HuH-7 (cell line): ENCODE measurements around the gene ATXN2L.
"Not testable (repeated sequence)": the region's sequence is repeated elsewhere in the genome, so short reads cannot be mapped to it uniquely, and the experiment has no call there.

ENCODE experiments used
- DNase-seq: peaks from one replicate; pipeline ENCODE4 v3.0.0; 2011; ENCODE audit warnings: low spot score

Gene ATXN2L

DNA sequence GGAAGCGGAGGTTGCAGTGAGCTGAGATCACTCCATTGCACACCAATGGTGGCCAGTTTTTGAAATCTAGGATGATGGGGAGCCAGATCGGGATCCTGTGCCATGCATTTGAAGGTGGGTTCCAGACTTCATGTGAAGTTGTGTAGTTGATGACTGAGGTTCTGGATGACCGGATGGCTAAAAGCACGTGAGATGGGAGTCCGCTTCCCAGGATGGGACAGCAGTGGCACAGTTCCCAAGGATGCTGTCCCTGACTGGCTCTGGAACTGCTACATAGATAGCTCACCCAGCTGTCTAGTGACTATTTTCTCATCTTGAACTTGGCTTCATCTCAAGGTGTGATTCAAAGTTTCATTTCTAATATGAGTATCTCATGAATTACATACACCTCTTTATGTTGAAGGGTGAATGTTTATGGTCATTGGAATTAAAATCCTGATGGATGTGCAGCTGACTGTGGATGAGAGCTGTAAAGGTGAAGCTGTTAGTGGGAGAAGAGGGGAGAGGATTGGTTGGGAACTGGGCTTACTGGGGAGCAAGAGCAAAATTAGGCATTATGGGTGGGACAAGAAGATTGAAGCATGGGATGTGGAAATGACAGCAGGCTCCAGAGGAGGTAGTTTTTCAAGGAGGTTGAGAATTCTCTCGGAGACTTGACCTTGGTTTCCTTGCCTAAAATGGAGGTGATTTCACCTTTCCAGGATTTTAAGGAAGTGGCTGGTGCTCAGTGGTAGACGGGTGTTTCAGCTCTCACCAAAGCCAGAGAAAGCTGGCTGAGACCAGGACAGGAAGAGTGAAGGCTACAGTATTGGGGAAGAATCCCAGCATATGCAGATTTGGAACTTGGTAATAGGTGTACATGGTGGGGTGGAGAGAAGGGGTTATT, 15.1 kb downstream of the ATXN2L start:
- no peak for DNase-seq

DNA sequence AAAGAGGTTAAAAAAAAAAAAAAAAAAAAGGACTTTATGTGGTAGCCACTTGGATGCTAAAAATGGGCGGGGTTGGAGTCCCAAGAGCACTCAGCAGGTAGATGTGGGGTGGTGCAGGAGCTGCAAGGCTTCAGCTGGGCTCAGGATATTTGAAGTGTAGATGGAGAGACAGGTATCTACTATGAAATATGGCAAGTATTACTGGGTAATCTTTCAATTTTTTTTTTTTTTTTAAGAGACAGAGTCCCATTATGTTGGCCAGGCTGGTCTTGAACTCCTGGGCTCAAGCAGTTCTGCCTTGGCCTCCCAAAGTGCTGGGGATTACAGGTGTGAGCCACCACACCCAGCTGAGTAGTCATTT, 15.7 kb downstream of the ATXN2L start:
- no peak for DNase-seq

DNA sequence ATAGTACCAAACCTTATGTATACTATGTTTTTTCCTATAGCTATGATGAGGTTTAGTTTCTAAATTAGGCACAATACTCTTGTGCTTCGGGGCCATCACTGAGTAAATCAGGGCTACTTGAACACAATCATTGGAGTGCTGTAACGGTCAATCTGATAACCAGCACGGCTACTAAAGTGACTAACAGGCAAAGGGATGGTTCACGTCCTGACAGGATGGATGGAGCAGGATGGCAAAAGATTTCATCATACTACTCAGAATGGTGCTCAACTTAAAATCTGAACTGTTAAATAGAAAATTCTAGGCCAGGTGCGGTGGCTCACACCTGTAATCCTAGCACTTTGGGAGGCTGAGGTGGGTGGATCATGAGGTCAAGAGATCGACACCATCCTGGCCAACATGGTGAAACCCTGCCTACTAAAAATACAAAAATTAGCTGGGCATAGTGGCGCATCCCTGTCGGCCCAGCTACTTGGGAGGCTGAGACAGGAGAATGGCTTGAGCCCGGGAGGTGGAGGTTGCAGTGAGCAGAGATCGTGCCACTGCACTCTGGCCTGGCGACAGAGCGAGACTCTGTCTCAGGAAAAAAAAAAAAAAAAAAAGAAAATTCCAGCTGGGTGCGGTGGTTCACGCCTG, 16.3 kb downstream of the ATXN2L start:
- DNase-seq, result no peak

DNA sequence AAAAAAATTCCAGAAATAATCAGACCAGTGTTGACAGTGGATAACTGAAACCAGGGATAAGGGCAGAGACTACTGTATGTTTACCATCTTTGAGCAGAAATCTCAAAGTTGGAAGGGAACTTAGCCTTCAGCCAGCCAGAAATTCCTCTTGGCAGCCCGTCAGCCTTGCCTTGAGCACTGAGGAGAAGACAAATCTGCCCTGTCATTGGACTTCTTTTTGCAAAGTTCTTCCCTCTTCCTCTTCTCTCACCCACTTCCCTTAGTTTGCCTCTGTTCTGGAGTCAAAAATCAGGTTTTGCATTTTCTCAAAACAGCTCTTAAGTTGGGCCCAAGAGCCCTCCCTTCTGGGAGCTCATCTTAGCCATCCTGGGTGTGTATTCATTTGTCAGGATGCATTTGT, 17.1 kb downstream of the ATXN2L start:
- DNase-seq, result no peak

DNA sequence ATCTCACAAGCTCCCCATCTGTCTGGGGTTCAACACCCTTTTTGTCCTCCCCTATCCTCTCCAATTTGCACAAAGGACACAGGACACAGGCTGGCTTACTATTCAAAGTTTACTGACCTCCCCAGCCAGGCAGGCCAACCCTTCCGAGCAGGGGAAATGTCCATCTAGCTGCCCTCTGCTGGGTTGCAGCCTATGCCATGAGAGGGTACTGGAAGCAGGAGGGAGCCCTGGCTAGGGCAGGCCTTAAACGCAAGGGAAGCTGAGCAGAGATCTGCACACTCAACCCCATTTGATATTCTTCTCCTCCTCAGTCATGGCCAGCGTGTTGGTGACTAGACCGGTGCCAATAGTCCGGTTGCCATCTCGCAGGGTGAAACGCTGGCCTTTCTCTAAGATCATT, 19.9 kb downstream of the ATXN2L start:
- DNase-seq, result no peak

DNA sequence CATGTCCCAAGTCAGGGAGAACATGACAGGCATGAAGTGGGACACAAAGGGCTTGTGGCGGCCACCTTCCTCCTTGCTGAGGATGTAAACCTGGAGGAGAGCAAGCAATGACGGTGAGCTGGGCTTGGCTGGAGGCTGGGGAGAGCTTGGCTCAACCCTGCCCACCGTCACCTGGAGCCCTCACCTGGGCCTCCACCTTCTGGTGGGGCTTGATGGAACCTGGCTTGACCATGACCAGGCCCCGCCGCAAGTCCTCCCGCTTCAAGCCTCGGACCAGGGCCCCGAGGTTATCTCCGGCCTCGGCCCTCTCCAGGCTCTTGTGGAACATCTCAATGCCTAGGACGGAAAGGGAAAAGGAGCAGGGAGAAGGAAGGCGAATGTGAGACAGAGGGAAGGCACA, 21.0 kb downstream of the ATXN2L start:
- no peak for DNase-seq

DNA sequence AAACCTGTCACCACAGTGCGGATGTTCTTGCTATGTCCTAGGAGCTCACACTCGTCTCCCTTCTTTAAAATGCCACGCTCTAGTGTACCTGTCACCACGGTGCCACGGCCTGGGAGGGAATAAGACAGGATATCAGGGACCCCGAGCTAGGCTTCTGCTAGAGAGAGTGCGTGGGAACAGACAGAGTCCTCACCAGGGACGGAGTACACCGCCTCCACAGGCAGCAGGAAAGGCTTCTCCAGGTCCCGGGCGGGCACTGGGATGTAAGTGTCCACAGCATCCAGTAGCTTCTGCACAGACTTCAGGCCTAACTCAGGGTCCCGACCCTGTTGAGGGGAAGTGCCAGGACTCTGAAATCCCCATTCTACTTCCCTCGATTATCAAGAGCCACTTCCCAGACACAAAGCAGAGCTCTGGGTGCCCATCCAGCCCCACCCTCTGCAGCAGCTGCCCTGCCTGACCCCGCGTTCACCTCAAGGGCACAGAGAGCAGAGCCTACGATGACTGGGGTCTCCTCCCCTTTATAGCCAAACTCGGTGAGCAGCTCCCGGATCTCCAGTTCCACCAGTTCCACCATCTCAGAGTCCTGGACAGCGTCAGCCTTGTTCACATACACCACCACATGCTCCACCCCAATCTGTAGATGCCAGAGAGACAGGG, 21.6 kb downstream of the ATXN2L start:
- no peak for DNase-seq

DNA sequence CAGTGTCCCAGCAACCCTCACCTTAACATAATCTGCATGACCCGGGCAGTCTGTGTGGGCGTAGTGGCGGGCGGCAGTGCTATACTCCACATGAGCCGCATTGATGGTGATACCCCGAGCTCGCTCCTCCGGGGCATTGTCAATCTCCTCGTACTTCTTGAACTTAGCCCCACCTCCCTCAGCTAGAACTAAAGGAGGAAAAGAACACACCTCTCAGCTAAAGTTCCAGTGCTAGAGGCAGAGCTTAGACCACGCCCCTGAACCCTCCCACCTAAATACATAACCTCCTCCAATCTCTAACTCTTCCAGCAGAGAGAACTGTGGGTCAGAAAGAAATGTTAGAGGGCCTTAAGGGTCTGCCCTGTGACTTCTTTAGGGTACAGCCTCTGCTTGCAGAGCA, 22.5 kb downstream of the ATXN2L start:
- no peak for DNase-seq

DNA sequence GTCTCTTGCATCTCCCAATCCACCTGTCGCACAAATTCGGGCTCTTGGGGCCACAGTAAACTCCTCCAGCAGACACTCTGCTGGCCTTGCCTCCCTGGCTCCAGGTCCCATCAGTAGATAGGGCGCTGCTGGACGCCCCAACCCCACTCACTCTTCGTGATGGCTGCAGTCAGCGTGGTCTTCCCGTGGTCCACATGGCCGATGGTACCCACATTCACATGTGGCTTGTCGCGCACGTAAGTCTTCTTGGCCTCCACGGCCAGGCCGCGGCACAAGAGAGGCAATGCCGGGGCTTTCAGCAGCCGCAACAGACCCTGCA, 22.9 kb downstream of the ATXN2L start:
- no peak for DNase-seq

DNA sequence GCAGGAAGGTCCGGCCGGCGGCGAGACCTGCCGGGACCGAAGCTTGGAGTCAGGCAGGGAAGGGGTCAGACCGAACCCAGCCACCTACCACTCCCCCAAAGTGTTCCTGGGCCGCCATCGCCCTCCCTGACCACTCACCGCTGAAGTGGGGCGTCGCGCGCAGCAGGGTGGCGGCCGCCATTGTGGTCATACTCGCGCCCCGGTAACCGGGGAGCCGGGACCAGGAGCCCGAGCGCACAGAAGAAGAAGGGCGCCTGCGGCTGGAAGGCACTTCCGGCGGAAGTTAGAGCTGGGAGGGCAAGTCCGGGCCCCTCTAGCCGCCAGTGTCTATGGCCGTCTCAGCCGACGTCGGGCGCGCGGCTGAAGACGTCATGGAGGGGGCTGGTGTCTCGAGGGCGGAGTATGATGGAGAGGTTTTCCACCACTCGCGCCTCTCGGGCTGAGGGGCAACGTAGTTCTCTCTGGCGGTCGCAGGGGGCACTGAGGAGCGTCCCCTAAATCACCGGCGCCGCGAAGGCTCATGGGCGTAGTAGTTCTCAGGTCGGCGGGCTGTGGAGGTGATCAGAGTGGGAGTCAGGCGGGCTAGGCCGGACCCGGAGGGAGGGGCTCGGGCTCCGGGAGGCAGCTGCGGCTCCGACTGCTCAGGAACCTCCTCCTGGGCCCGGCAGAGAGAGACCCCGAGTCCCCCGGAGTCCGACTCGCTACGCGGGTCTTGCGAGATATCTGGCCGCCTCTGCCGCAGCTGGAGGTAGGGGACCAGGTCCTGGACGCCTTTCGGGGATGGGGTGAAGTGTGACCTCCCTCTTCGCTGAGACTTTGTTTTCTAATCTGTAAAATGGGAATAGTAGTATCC, 23.5 kb downstream of the ATXN2L start, which contains the start of gene TUFM:
Gene TUFM, minus strand, starts transcription at position 269 of the 853 bp plus-strand sequence. Its CDS starts 79 bp downstream, at position 190.
- peak; percentile 92 for DNase-seq

DNA sequence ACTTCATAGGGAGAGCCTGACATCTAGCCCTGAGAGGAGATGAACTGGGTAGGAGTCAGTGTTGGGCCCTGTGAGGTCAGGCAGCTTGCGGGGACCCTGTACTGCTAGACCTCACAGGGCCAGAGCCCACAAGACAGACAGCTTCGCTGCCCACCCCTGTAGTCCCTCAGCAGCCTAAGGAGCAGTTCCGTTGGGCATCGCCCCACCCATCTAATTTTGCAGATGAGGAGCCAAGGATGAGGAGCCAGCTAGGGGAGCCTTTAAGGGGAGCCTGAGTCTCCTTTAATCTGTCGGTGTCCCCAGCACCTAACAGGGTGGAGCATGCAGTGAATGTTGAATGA, 24.1 kb downstream of the ATXN2L start:
- no peak for DNase-seq

DNA sequence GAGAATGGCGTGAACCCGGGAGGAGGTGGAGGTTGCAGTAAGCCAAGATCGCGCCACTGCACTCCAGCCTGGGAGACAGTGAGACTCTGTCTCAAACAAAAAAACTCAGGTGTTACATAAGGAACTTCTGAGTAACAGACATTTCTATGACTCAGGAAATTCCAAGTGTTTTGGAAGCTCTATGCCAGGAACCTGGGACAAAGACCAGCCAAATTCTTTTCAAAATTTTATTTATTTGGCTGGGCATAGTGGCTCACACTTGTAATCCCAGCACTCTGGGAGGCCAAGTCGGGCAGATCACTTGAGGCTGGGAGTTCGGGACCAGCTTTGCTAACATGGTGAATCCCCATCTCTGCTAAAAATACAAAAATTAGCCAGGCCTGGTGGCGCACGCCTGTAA, 35.6 kb downstream of the ATXN2L start:
- no peak for DNase-seq

DNA sequence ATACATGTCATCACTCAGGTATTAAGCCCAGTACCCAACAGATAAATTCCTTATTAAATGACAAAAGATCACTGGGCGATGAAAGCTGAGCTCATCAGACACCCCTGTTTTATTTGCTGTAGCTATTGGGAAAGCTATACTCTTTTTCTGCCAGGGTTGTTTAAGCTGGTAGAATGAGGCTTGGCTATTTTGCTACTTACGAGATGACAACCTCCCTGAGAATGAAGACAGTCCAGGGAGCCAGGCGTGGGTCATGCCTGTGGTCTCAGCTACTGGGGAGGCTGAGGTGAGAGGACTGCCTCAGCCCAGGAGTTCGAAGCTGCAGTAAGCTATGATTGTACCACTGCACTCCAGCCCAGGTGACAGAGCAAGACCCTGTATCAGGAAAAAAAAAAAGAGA, 36.5 kb downstream of the ATXN2L start:
- no peak for DNase-seq

DNA sequence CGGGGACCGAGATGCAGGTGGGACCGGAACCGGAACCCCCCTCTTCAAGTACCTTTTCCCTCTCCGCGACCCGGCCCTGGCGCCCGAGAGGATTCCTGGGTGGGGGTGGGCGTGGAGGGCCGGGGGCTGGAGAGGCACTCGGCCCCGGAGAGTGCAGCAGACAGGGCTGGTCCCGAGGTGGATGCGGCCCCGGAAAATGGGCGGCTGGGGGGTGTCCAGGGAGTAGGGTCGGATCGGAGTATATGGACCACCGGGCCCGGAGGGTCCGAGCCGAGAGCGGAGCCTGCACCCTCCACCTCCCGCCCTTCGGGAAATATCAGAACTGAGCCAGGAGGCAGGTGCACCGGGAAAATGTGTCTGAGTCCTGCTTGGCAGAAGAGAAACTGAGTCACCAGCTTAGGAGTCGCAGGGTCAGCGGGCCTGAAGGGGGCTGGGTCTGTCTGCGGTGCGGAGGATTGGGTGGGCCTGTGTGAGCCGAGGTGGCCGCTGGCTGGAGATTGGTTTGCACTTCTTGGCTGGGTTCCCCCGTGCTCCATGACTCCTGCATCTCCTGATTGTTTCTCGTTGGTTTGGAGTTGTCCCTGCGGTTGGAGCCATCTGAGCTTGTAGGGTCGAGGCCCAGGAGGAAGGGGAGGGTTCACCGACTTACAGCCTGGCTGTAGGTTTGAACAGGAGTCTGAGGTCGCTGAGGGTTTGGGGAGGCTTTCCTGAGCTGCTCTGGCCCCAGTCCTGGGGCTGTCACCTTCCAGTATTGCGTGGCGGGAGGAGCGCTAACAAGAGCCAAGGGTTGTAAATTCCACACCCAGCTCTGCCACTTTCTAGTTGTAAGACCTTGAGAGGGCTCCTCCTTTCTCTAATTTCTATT, 41.4 kb downstream of the ATXN2L start:
- peak; percentile 39 for DNase-seq

DNA sequence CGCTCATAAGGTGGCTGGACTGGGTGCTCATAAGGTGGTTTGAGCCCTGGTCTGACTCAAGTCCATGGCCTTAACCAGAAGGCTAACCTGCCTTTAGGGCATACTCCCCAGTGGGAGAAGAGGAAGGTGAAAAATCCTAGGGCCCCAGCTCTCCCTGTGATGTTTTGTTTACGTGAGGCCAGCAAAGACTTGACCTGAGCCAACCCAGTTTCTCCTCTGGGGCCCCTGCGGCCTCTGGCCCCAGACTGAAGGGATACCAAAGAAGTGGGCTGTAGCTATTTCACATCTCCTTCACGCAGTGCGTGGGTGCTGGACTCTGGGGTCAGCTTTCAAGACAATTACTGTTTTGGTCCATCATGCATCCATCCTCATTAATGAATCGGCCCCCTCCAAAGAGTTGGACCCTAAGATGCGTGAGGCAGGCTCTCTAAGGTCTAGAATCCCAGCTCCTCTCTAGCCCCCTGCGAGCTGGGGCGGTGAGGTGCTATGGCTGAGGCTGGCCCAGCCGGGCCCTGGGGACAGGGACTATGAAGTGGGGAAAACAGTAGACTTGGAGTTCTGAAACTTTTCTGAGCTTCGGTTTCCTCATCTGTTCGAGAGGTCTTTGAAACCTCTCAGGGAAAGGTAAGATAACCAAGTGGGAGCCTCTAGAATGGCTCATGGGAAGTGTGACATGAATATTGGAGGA, 42.3 kb downstream of the ATXN2L start:
- peak; percentile 30 for DNase-seq

DNA sequence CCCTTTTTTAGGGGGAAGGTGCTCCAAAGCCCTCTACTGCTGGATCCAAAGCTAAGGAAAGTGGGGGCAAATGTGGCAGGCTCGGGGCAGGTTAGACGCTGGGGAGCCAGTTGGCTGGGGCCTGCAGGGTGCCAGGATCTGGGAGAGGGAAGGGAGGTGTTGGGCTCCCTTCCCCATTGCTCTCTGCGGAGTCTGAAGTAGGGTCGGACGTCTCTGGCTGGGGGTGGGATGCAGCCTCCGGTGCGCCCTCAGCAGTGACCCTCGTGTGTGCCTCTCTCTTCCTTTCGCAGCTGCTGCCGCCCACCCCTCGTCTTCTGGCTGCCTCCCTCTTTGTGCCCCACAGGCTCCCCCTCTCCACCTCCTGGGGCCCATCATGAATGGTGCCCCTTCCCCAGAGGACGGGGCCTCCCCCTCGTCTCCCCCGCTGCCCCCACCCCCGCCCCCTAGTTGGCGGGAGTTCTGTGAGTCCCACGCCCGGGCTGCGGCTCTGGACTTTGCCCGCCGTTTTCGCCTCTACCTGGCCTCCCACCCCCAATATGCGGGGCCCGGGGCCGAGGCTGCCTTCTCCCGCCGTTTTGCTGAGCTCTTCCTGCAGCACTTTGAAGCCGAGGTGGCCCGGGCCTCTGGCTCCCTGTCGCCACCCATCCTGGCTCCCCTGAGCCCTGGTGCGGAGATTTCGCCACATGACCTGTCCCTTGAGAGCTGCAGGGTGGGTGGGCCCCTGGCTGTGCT, 43.1 kb downstream of the ATXN2L start:
- peak; percentile 55 for DNase-seq

DNA sequence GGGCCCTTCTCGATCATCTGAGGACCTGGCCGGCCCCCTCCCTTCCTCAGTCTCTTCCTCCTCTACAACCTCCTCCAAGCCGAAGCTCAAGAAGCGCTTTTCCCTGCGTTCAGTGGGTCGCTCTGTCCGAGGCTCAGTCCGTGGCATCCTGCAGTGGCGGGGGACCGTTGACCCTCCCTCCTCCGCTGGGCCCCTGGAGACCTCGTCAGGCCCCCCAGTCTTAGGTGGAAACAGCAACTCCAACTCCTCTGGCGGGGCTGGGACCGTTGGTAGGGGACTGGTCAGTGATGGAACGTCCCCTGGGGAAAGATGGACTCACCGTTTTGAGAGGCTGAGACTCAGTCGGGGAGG, 43.6 kb downstream of the ATXN2L start:
- DNase-seq, result no peak

DNA sequence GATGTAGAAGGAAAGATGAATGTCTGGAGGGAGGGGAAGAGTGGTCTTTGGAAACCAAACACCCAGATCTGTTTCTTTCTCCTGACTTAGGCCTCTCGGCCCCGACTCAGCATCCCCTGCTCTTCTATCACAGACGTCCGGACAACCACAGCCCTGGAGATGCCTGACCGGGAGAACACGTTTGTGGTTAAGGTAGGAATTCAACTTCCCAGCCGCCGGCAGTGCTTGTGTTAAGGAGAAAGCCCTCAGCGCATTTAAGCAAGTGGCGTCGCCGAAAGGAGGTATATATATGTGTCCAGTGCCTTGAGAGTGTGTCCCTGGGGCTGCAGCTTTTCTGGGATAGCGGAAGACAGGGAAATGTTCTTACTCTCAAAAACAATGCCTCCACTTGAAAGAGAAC, 44.4 kb downstream of the ATXN2L start:
- DNase-seq, result no peak

DNA sequence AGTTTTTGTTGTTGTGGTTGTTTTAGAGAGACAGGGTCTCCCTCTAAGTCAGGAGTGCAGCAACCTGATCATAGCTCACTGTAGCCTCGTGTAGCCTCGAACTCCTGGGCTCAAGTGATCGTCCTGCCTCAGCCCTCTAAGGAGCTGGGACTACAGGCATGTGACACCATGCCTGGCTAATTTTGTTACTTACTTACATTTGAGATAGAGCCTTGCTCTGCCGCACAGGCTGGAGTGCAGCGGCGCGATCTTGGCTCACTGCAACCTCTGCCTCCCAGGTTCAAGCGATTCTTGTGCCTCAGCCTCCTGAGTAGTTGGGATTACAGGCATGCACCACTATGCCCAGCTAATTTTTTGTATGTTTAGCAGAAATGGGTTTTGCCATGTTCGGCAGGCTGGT, 44.8 kb downstream of the ATXN2L start:
- not testable (repeated sequence) for DNase-seq

DNA sequence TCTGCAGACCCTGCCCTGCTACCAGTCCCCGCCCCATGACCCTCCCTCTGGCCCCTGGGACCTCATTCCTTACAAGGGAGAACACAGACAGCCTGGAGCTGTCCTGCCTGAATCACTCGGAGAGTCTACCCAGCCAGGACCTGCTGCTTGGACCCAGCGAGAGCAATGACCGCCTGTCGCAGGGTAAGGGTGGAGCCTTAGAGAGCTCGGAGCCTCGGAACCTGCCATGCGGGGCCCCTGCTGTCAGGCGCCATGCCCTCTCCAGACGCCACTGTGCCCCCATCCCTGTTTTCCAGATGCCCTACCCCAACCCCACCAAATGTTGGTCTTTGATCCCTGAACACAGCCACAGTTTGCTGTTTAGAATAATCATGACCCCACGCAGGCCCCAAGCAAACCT, 46.4 kb downstream of the ATXN2L start:
- DNase-seq, result no peak
